Ovary (tissue), 3 donors: ENCODE measurements around the gene UNC13A.

ENCODE experiments used
- EP300 ChIP-seq: sonication (generic); formaldehyde crosslinking; IDR thresholded peaks from one replicate; pipeline ENCODE4 v1.6.1; 2017; ENCODE audit warnings: antibody characterized with exemption
- POLR2A ChIP-seq: fragments of 450-650 bp; IDR thresholded peaks from one replicate; pipeline ENCODE4 v1.6.1; 2017; ENCODE audit warnings: antibody characterized with exemption, mild to moderate bottlenecking, moderate library complexity
- TF ChIP-seq, protein P1 (sequence below), 3 donors: fragments of 450-650 bp in 2 of 3; fragments of 200-600 bp in 1 of 3; IDR thresholded peaks; one replicate each; pipeline versions ENCODE4 v1.5.1 to v1.8.0; 2016 to 2022; ENCODE audit warnings: antibody characterized with exemption in 3 of 3, mild to moderate bottlenecking in 1 of 3
- donor health status: DM: no; HTN: no; CAD: no.

DNA sequence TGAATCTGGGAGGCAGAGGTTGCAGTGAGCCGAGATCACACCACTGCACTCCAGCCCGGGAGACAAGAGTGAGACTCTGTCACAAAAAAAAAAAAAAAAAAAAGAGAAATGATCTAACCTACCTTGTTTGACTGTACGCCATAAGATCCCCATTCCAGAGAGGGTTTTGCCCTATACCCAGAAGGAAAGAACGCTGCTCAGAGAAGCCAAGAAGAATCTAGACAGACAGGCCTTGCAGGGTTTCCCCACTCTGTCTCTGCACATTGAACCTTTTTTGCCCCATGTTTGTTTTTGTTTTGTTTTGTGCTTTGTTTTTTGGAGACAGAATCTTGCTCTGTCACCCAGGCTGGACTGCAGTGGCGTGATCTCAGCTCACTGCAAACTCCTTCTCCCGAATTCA, 23.7 kb upstream of the UNC13A start:
- TF ChIP-seq, protein P1, sequence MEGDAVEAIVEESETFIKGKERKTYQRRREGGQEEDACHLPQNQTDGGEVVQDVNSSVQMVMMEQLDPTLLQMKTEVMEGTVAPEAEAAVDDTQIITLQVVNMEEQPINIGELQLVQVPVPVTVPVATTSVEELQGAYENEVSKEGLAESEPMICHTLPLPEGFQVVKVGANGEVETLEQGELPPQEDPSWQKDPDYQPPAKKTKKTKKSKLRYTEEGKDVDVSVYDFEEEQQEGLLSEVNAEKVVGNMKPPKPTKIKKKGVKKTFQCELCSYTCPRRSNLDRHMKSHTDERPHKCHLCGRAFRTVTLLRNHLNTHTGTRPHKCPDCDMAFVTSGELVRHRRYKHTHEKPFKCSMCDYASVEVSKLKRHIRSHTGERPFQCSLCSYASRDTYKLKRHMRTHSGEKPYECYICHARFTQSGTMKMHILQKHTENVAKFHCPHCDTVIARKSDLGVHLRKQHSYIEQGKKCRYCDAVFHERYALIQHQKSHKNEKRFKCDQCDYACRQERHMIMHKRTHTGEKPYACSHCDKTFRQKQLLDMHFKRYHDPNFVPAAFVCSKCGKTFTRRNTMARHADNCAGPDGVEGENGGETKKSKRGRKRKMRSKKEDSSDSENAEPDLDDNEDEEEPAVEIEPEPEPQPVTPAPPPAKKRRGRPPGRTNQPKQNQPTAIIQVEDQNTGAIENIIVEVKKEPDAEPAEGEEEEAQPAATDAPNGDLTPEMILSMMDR (IDR thresholded peaks at IDR 0.05), result no peak
- TF ChIP-seq POLR2A, result no peak
- no peak for TF ChIP-seq EP300
